DOHH2 (cell line): ENCODE results near the gene DPH6.

Experiments used
- H3F3A ChIP-seq: fragments of 200-600 bp; sonication (generic), shearing (Covaris generic); 2 replicates; pipeline ENCODE4 v1.6.0; 2016; ENCODE audit warnings: antibody characterized with exemption, mild to moderate bottlenecking; ENCODE audit not compliant: control insufficient read depth, insufficient read depth
- H3K27ac ChIP-seq: fragments of 200-600 bp; sonication (generic); 2 replicates; pipeline ENCODE4 v1.5.1; 2014; ENCODE audit warnings: low read depth, mild to moderate bottlenecking, low read length, moderate library complexity
- H3K27me3 ChIP-seq: fragments of 200-600 bp; sonication (generic); 2 replicates; pipeline ENCODE4 v1.6.1; 2014; ENCODE audit warnings: mild to moderate bottlenecking, low read length, mixed read lengths; ENCODE audit not compliant: control insufficient read depth
- H3K36me3 ChIP-seq: fragments of 200-600 bp; sonication (generic); 2 replicates; pipeline ENCODE4 v1.6.1; 2014; ENCODE audit warnings: mild to moderate bottlenecking, low read length, moderate library complexity, mixed read lengths; ENCODE audit not compliant: control insufficient read depth
- H3K4me1 ChIP-seq: fragments of 200-600 bp; sonication (generic); 2 replicates; pipeline ENCODE4 v1.6.1; 2014; ENCODE audit warnings: mild to moderate bottlenecking, low read length, mixed read lengths; ENCODE audit not compliant: control insufficient read depth
- H3K4me2 ChIP-seq: fragments of 200-600 bp; sonication (generic); 2 replicates; pipeline ENCODE4 v1.6.0; 2014; ENCODE audit warnings: mild to moderate bottlenecking, low read length, moderate library complexity
- H3K4me3 ChIP-seq: fragments of 200-600 bp; sonication (generic); 2 replicates; pipeline ENCODE4 v1.5.1; 2014; ENCODE audit warnings: mild to moderate bottlenecking, low read length, mixed read lengths
- H3K79me2 ChIP-seq: fragments of 200-600 bp; sonication (generic); 2 replicates; pipeline ENCODE4 v1.6.1; 2014; ENCODE audit warnings: mild to moderate bottlenecking, low read length, mixed read lengths; ENCODE audit not compliant: control insufficient read depth
- H3K9me2 ChIP-seq: fragments of 200-600 bp; sonication (generic); replicated peaks from 2 replicates; pipeline ENCODE4 v1.6.1; 2014; ENCODE audit warnings: mild to moderate bottlenecking, low read length, mixed read lengths; ENCODE audit not compliant: control insufficient read depth
- H3K9me3 ChIP-seq: fragments of 200-600 bp; sonication (generic); 2 replicates; pipeline ENCODE4 v1.6.1; 2014; ENCODE audit warnings: antibody characterized with exemption, low read length, mixed read lengths; ENCODE audit not compliant: control insufficient read depth, insufficient read depth
- H4K20me1 ChIP-seq: fragments of 200-600 bp; sonication (generic); 2 replicates; pipeline ENCODE4 v1.6.0; 2014; ENCODE audit warnings: low read depth, mild to moderate bottlenecking, antibody characterized with exemption, low read length, moderate library complexity; ENCODE audit not compliant: control insufficient read depth, insufficient read depth
- EZH2phosphoT487 ChIP-seq: fragments of 200-600 bp; sonication (generic); IDR thresholded peaks from 2 replicates; pipeline ENCODE4 v1.6.1; 2017; ENCODE audit warnings: borderline replicate concordance, mild to moderate bottlenecking, antibody characterized with exemption, low read length, moderate library complexity, mixed read lengths
- TF ChIP-seq, protein P1 (sequence below): fragments of 200-600 bp; sonication (generic); IDR thresholded peaks from one replicate; pipeline ENCODE4 v1.5.1; 2014; ENCODE audit warnings: antibody characterized with exemption, mild to moderate bottlenecking, low read depth, low read length; ENCODE audit not compliant: poor library complexity, severe bottlenecking

Gene DPH6

DNA sequence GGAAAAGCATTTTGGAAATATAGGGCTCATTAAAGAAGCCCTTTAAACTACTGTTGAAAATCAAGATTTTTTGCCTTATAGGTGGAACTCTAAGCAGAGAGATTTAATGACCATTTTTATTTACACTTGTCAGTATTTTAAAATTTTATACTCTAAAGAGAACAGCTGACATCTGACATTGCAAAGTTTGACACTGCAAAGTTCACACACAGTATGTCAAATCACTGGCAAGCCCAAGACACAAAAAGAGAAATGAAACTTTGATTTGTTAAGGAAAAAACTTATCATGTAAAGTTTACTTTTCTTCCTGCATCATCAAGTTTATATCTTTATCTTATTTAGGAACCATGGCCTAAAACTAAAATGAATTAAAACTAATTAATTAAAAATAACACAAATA is 40.2 kb downstream of the DPH6 start:
- peak overlapping the region; percentile 27 for H3K4me3 ChIP-seq
- H3K27me3 ChIP-seq: no peaks in the 10 kb centered on the region
- no peaks in the 10 kb centered on the region for H3K9me2 ChIP-seq
- no peaks in the 10 kb centered on the region for H3K9me3 ChIP-seq
- no peaks in the 10 kb centered on the region for H3K36me3 ChIP-seq
- TF ChIP-seq, protein P1, sequence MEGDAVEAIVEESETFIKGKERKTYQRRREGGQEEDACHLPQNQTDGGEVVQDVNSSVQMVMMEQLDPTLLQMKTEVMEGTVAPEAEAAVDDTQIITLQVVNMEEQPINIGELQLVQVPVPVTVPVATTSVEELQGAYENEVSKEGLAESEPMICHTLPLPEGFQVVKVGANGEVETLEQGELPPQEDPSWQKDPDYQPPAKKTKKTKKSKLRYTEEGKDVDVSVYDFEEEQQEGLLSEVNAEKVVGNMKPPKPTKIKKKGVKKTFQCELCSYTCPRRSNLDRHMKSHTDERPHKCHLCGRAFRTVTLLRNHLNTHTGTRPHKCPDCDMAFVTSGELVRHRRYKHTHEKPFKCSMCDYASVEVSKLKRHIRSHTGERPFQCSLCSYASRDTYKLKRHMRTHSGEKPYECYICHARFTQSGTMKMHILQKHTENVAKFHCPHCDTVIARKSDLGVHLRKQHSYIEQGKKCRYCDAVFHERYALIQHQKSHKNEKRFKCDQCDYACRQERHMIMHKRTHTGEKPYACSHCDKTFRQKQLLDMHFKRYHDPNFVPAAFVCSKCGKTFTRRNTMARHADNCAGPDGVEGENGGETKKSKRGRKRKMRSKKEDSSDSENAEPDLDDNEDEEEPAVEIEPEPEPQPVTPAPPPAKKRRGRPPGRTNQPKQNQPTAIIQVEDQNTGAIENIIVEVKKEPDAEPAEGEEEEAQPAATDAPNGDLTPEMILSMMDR: no peak
- no peak for TF ChIP-seq EZH2phosphoT487
- 0 out of 2 replicates have a peak, but pooled peaks cover 5% of the 10 kb centered on the region for H3F3A ChIP-seq
- peak overlapping the region; percentile 65 for H3K4me2 ChIP-seq
- H4K20me1 ChIP-seq: no peaks in the 10 kb centered on the region
- peaks cover 24% of the 10 kb centered on the region for H3K4me1 ChIP-seq
- peak overlapping the region; percentile 47 for H3K27ac ChIP-seq
- H3K79me2 ChIP-seq: no peaks in the 10 kb centered on the region

DNA sequence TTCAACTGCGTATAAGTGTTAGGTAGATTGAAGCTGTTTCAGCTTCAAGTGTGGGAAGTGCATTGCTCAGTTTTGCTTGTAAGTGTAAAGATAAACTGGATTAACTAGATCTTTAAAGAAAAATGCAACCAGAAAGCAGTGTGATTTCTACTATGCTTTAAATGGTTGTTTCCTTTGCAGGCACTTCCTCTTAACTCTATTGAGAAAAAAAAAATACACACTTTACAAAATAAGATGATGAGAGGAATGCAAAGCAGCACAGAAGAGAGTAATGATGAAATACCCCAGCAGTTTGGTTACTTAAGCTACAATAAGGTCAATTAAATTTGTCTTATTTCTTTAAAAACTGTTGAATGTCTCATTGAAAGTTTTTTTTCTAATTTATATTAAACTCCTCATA is 40.8 kb downstream of the DPH6 start:
- Histone ChIP-seq H3K79me2 (no peaks in the 10 kb centered on the region), H3F3A (0 out of 2 replicates have a peak, but pooled peaks cover 5% of the 10 kb centered on the region), H3K27me3 (no peaks in the 10 kb centered on the region), H3K4me1 (peaks cover 24% of the 10 kb centered on the region), H3K36me3 (no peaks in the 10 kb centered on the region), H3K9me2 (no peaks in the 10 kb centered on the region), H4K20me1 (no peaks in the 10 kb centered on the region), H3K9me3 (no peaks in the 10 kb centered on the region), H3K4me3 (peak overlapping the region; percentile 27), H3K4me2 (peak overlapping the region; percentile 65), H3K27ac (peak overlapping the region; percentile 47)
- TF ChIP-seq, protein P1: no peak
- TF ChIP-seq EZH2phosphoT487: no peak

DNA sequence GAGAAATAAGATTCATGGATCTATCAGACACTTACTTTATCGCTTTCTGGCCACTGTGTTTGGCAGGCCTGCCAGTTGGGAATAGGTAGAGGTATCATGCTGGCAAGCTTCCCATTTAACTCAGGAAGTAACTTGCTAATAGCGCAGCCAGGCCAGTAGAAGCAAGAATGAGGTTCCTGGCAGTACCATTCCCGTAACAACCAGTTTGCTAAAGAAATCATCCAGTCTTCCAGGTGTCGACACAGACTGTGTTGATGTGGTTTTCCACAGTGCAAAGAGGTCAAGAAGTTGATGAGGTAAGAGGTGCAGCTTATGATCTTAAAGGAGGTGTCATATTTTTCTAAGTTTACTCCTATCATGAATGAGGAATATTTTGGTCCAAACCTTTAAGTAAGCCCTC is 46.2 kb downstream of the DPH6 start:
- Histone ChIP-seq H4K20me1 (no peaks in the 10 kb centered on the region), H3K4me3 (no peak overlapping the region), H3K27ac (no peak overlapping the region), H3K4me1 (peaks cover 8% of the 10 kb centered on the region), H3K27me3 (no peaks in the 10 kb centered on the region), H3K36me3 (no peaks in the 10 kb centered on the region), H3K4me2 (no peak overlapping the region), H3F3A (no peaks in the 10 kb centered on the region), H3K79me2 (no peaks in the 10 kb centered on the region), H3K9me3 (no peaks in the 10 kb centered on the region), H3K9me2 (no peaks in the 10 kb centered on the region)
- TF ChIP-seq, protein P1: no peak
- TF ChIP-seq EZH2phosphoT487: no peak
